Activated T-cell treated with anti-CD3 and anti-CD28 coated beads for 24 hours (primary cell): ENCODE measurements around the gene AFAP1.

Experiments
- DNase-seq: peaks from one replicate; pipeline ENCODE4 v3.0.0-alpha.2; 2020; ENCODE audit warnings: low read depth

Gene AFAP1

GRCh38 chr4:7782783-7783182, 156.9 kb downstream of the AFAP1 start:
- DNase-seq: no peak

- no peak for DNase-seq
Observed at GRCh38 chr4:7781993-7782392, 157.7 kb downstream of the AFAP1 start.

- DNase-seq: no peak
Observed at GRCh38 chr4:7781366-7781765, 158.3 kb downstream of the AFAP1 start.

GRCh38 chr4:7780751-7781348, 158.8 kb downstream of the AFAP1 start:
- no peak for DNase-seq

- DNase-seq: no peak
Observed at GRCh38 chr4:7779432-7779768, 160.3 kb downstream of the AFAP1 start.

GRCh38 chr4:7778510-7779431, 160.9 kb downstream of the AFAP1 start:
- no peak for DNase-seq

- no peak for DNase-seq
Observed at GRCh38 chr4:7777871-7778509, 161.7 kb downstream of the AFAP1 start.

GRCh38 chr4:7777017-7777710, 162.5 kb downstream of the AFAP1 start:
- DNase-seq: no peak

- DNase-seq: no peak
Observed at GRCh38 chr4:7775396-7775795, 164.3 kb downstream of the AFAP1 start.

GRCh38 chr4:7774301-7775294, 165.1 kb downstream of the AFAP1 start:
- DNase-seq: no peak

GRCh38 chr4:7773401-7774180, 166.1 kb downstream of the AFAP1 start:
- DNase-seq: no peak

- no peak for DNase-seq
Observed at GRCh38 chr4:7772711-7773385, 166.8 kb downstream of the AFAP1 start.

- DNase-seq: no peak
Observed at GRCh38 chr4:7771541-7772507, 167.8 kb downstream of the AFAP1 start.

- DNase-seq: peak; percentile 27
Observed at GRCh38 chr4:7771056-7771455, 168.6 kb downstream of the AFAP1 start.

- no peak for DNase-seq
Observed at GRCh38 chr4:7770224-7771050, 169.2 kb downstream of the AFAP1 start.

GRCh38 chr4:7769396-7770223, 170.1 kb downstream of the AFAP1 start:
- DNase-seq: no peak

GRCh38 chr4:7768736-7769135, 170.9 kb downstream of the AFAP1 start:
- DNase-seq: no peak
